HepG2 (cell line): Measurements from ENCODE around the gene ABCB6. TPM values are rescaled to one million over a fixed set of nuclear protein-coding genes. Genes with fewer than 3 reads are reported as not detected.
A peak's percentile ranks its signal among the peaks of the same experiment; 100 is the strongest.

Source experiments
- ATAC-seq: fragments of 200-7000 bp; cut with Tn5 transposase; 3 replicates; pipeline ENCODE4 v1.9.1; 2020; ENCODE audit warnings: mild to moderate bottlenecking, moderate library complexity
- BruUV-seq: library from RNA; stranded (reverse); fragments of 400-500 nt; replicated peaks from 2 replicates; lab custom pipeline; 2021; lab: Mats Ljungman, UMichigan
- CTCF ChIA-PET: fragments of 300-600 bp; formaldehyde crosslinking; extraction: SDS; loops from one replicate; lab custom pipeline; 2021; ENCODE audit warnings: low total read pairs, inconsistent platforms, low intra/inter-chr PET ratio; lab: Yijun Ruan, JAX
- POLR2A ChIA-PET: fragments of 350-600 bp; sonication (Branson Sonifier 250); formaldehyde crosslinking; loops from one replicate; lab custom pipeline; 2020; ENCODE audit warnings: antibody characterized with exemption, inconsistent platforms; lab: Yijun Ruan, JAX
- DNase-seq: peaks from one replicate; pipeline ENCODE4 v3.0.0-alpha.2; 2015; ENCODE audit warnings: low spot score
- FAIRE-seq: peaks from 3 replicates; lab custom pipeline; 2011; peaks lifted over from hg19 to GRCh38; lab: Jason Lieb, UNC
- H2AFZ ChIP-seq: one replicate; pipeline ENCODE4 v1.6.1; 2011; ENCODE audit warnings: low read length, inconsistent platforms
- H3K27ac ChIP-seq: fragments of 300-600 bp; 3 replicates; pipeline ENCODE4 v1.8.0; 2011; ENCODE audit warnings: mixed run types, mild to moderate bottlenecking, mixed read lengths, low read length, inconsistent platforms; ENCODE audit not compliant: insufficient read depth; ENCODE audit errors: extremely low read length
- H3K27me3 ChIP-seq, 2 experiments: fragments of 200-600 bp in 1 of 2; 2 replicates in 1 of 2; 3 replicates in 1 of 2; pipeline versions ENCODE4 v1.6.0 to v1.8.0; 2011; ENCODE audit warnings: low read length in 2 of 2, mild to moderate bottlenecking in 2 of 2, moderate library complexity in 2 of 2, inconsistent platforms in 1 of 2; ENCODE audit not compliant: insufficient read depth in 2 of 2, control insufficient read depth in 1 of 2
- H3K36me3 ChIP-seq, 2 experiments: fragments of 200-600 bp in 1 of 2; replicated peaks in 1 of 2; 2 replicates in 1 of 2; 3 replicates in 1 of 2; pipeline versions ENCODE4 v1.5.1 to v1.8.0; 2011; ENCODE audit warnings: low read length in 2 of 2, inconsistent platforms in 1 of 2; ENCODE audit not compliant: insufficient read depth in 2 of 2, control insufficient read depth in 1 of 2
- H3K4me1 ChIP-seq: 2 replicates; pipeline ENCODE4 v1.5.1; 2012; ENCODE audit warnings: low read length, inconsistent platforms; ENCODE audit not compliant: insufficient read depth
- H3K4me2 ChIP-seq: 2 replicates; pipeline ENCODE4 v1.6.0; 2011; ENCODE audit warnings: low read depth, low read length, inconsistent platforms
- H3K4me3 ChIP-seq, 3 experiments: fragments of 200-600 bp in 1 of 3; sonication (generic), shearing (Covaris generic) in 1 of 3; replicated peaks in 1 of 3; 2 replicates each; pipeline ENCODE4 v1.5.1; 2011 to 2016; ENCODE audit warnings: low read length in 3 of 3, inconsistent platforms in 2 of 3, low read depth in 2 of 3, mild to moderate bottlenecking in 2 of 3, control low read depth in 1 of 3, mixed read lengths in 1 of 3; ENCODE audit not compliant: insufficient read depth in 1 of 3
- H3K79me2 ChIP-seq: one replicate; pipeline ENCODE4 v1.6.1; 2011; ENCODE audit warnings: low read length, inconsistent platforms; ENCODE audit not compliant: insufficient read depth
- H3K9ac ChIP-seq: 2 replicates; pipeline ENCODE4 v1.6.0; 2011; ENCODE audit warnings: mild to moderate bottlenecking, low read depth, low read length, inconsistent platforms; ENCODE audit not compliant: insufficient read depth
- H3K9me3 ChIP-seq: 2 replicates; pipeline ENCODE4 v1.5.1; 2012; ENCODE audit warnings: mild to moderate bottlenecking, low read length
- H4K20me1 ChIP-seq: 2 replicates; pipeline ENCODE4 v1.6.0; 2011; ENCODE audit warnings: inconsistent platforms, mild to moderate bottlenecking, low read length, moderate library complexity; ENCODE audit not compliant: insufficient read depth
- ARNT2 ChIP-seq: sonication (generic); formaldehyde crosslinking; IDR thresholded peaks from 2 replicates; pipeline ENCODE4 v1.8.0; 2022; ENCODE audit warnings: mild to moderate bottlenecking, low read depth, missing genetic modification reagents, moderate library complexity
- BCL6 ChIP-seq: IDR thresholded peaks from 2 replicates; pipeline ENCODE4 v1.6.1; 2016; ENCODE audit warnings: missing genetic modification reagents, missing compliant biosample characterization
- CBX1 ChIP-seq: IDR thresholded peaks from one replicate; pipeline ENCODE4 v1.6.1; 2016; ENCODE audit warnings: antibody characterized with exemption, low read depth
- CHD4 ChIP-seq: fragments of 200-600 bp; sonication (generic); IDR thresholded peaks from 2 replicates; pipeline ENCODE4 v1.7.0; 2017; ENCODE audit warnings: mild to moderate bottlenecking, low read length, borderline replicate concordance
- HHEX ChIP-seq: IDR thresholded peaks from 2 replicates; pipeline ENCODE4 v1.6.1; 2016; ENCODE audit warnings: control low read depth
- NFRKB ChIP-seq: fragments of 450-650 bp; IDR thresholded peaks from 2 replicates; pipeline ENCODE4 v1.6.1; 2017
- RBFOX2 ChIP-seq: fragments of 200-400 bp; formaldehyde crosslinking; IDR thresholded peaks from 2 replicates; pipeline ENCODE4 v1.6.1; 2017; ENCODE audit warnings: low read depth, mild to moderate bottlenecking, low read length
- STAG1 ChIP-seq: sonication (generic); formaldehyde crosslinking; IDR thresholded peaks from 2 replicates; pipeline ENCODE4 v1.4.0; 2020; ENCODE audit warnings: missing genetic modification reagents
- ZBED4 ChIP-seq: sonication (generic); formaldehyde crosslinking; IDR thresholded peaks from 2 replicates; pipeline ENCODE4 v1.4.0; 2020; ENCODE audit warnings: missing genetic modification reagents, borderline replicate concordance
- ZMYM3 ChIP-seq: sonication (generic); formaldehyde crosslinking; IDR thresholded peaks from 2 replicates; pipeline ENCODE4 v1.5.1; 2020; ENCODE audit warnings: mild to moderate bottlenecking, missing genetic modification reagents
- ZNF431 ChIP-seq: sonication (generic); formaldehyde crosslinking; IDR thresholded peaks from 2 replicates; pipeline ENCODE4 v1.9.0; 2022; ENCODE audit warnings: missing genetic modification reagents, low read depth, mild to moderate bottlenecking, borderline replicate concordance
- ZNF746 ChIP-seq: sonication (generic); formaldehyde crosslinking; IDR thresholded peaks from 2 replicates; pipeline ENCODE4 v1.8.0; 2022; ENCODE audit warnings: mild to moderate bottlenecking, missing genetic modification reagents
- ZSCAN31 ChIP-seq: sonication (generic); formaldehyde crosslinking; IDR thresholded peaks from 2 replicates; pipeline ENCODE4 v1.5.0; 2020; ENCODE audit warnings: low read depth, mild to moderate bottlenecking, missing genetic modification reagents
- WGBS: methylation state at CpG from one replicate; pipeline ENCODE4 v1.1.6; 2017; ENCODE audit warnings: low lambda C conversion rate; 5-methylcytosine and 5-hydroxymethylcytosine counted together
- in situ Hi-C: cut with HindIII; loops from 2 replicates; pipeline ENCODE4 v1.10.0; 2017; ENCODE audit warnings: low pct_unique_long_range_greater_than_20kb; ENCODE audit not compliant: extremely low pct_ligation_motif_present
- intact Hi-C: fragments of 100-400 bp; cut with micrococcal nuclease; formaldehyde crosslinking; loops from one replicate; pipeline ENCODE4 v1.10.0; 2022; ENCODE audit not compliant: unreplicated experiment
- polyA plus RNA-seq, 8 experiments: library from polyadenylated mRNA; depleted of rRNA in 3 of 8; stranded (reverse) in 7 of 8; unstranded in 1 of 8; fragments of >200 nt; fragmentation: Illumina TruSeq in 4 of 8; extraction: Trizol in 4 of 8; gene quantifications; 2 replicates each; pipeline versions ENCODE4 v1.2.1 to v1.2.3, GENCODE V29; 2011 to 2016; ENCODE audit warnings: low read depth in 4 of 8, missing spikeins in 1 of 8, mixed read lengths in 1 of 8; ENCODE audit not compliant: insufficient read depth in 1 of 8
- total RNA-seq, 5 experiments: library from RNA; depleted of rRNA; stranded (reverse); fragments of >200 nt; fragmentation: Illumina TruSeq; extraction: Trizol; gene quantifications; 2 replicates each; pipeline ENCODE4 v1.2.3, GENCODE V29; 2016; ENCODE audit warnings: low read depth in 1 of 5

The ABCB6 gene
- total and polyA plus RNA-seq, 2 of the 13 experiments (the other 11 are each of a cell fraction or from before 2014, with no cell fraction given): 91.1 to 137 TPM

- peak; percentile 87; the same call in 1 of the 2 replicates for TF ChIP-seq ZSCAN31 (CRISPR knock-in tag)
- TF ChIP-seq RBFOX2: peak; percentile 99
- TF ChIP-seq CBX1: peak; percentile 36
- TF ChIP-seq ZBED4 (CRISPR knock-in tag): peak; percentile 94
Observed at GRCh38 chr2:219245148-219245898, 26.6 kb upstream of the ABCB6 start, which contains the start of the genes GLB1L and STK16 (continued).

DNA sequence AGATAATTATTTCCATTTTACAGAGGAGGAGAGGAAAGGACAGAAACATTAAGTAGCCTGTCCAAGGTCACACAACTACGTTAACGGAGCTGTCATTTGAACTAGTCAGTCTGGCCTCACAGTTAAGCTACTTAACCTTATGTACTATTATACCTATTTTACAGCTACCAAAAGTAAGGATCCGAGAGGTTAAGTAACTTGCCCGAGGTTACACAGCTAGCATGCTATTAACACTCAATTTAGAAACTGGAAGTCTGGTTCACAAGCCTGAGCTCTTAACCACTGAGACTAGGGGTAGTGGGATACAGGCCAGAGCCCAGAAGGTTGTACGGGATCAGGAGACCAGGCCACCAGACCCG, 26.0 kb upstream of the ABCB6 start:
- intact Hi-C loops (loop anchor here (1.0 kb wide), 1 partner anchor 15 kb away; the partner anchor contains the start of genes ANKZF1 and ATG9A), in situ Hi-C loops (no loop called here)
- 0% methylated on average over 4 of the region's 6 CpGs for WGBS
- no peaks in the 10 kb centered on the region; a peak in 1 of 5 replicates for H3K27me3 ChIP-seq
- peak overlapping the region; percentile 88 to 97 (median 93) for H3K4me3 ChIP-seq
- H3K79me2 ChIP-seq: peaks cover 14% of the 10 kb centered on the region
- H3K4me1 ChIP-seq: peaks cover 48% of the 10 kb centered on the region
- CTCF ChIA-PET: no interaction called here
- POLR2A ChIA-PET: interaction anchor here (0.7 to 3.2 kb wide), 26 partner anchors 8 to 463 kb away, joined by 3 to 69 read pairs (median 7); partner anchors contain the start of genes ABCB6, ANKZF1, ATG9A and CNPPD1
- H3K27ac ChIP-seq: peak overlapping the region; percentile 72
- no peak overlapping the region for H2AFZ ChIP-seq
- TF ChIP-seq ZNF746 (CRISPR knock-in tag) (no peak), ARNT2 (no peak), ZMYM3 (CRISPR knock-in tag) (peak; percentile 57), ZNF431 (CRISPR knock-in tag) (0 out of 2 replicates have a peak, but pooled peaks have one; percentile 3), NFRKB (no peak), HHEX (CRISPR knock-in tag) (no peak), CHD4 (peak; percentile 38; the same call in 1 of the 2 replicates), STAG1 (no peak), BCL6 (CRISPR knock-in tag) (no peak)
- H3K9ac ChIP-seq: peak overlapping the region; percentile 90
- H3K36me3 ChIP-seq: peaks cover 2 to 13% of the 10 kb centered on the region in 2 experiments
- no peaks in the 10 kb centered on the region for H4K20me1 ChIP-seq
- BruUV-seq: TSS peak; percentile 79
- peak overlapping the region; percentile 90 for H3K4me2 ChIP-seq
- DNase-seq (no peak), FAIRE-seq (peak; percentile 46), ATAC-seq (no peak)
- H3K9me3 ChIP-seq: no peaks in the 10 kb centered on the region
